Smooth muscle cell (in vitro differentiated cells): Measurements from ENCODE around the gene EMC7. TPM values are rescaled to one million over a fixed set of nuclear protein-coding genes. Genes with fewer than 3 reads are reported as not detected.
A peak's percentile ranks its signal among the peaks of the same experiment; 100 is the strongest.

Experiments used
- DNase-seq: peaks from one replicate; lab custom pipeline; 2025; ENCODE audit not compliant: unreplicated experiment; lab: John Stamatoyannopoulos, UW
- H2AFZ ChIP-seq: fragments of 200-600 bp; sonication (generic); 2 replicates; pipeline ENCODE4 v1.6.0; 2016; ENCODE audit warnings: antibody characterized with exemption, low read depth, mild to moderate bottlenecking
- H3F3A ChIP-seq: fragments of 200-600 bp; sonication (generic); 2 replicates; pipeline ENCODE4 v1.6.0; 2017; ENCODE audit warnings: antibody characterized with exemption, low read depth
- H3K27ac ChIP-seq: fragments of 200-600 bp; sonication (generic); 2 replicates; pipeline ENCODE4 v1.5.1; 2016; ENCODE audit warnings: low read depth, mild to moderate bottlenecking
- H3K27me3 ChIP-seq: fragments of 200-600 bp; sonication (generic); 2 replicates; pipeline ENCODE4 v1.6.1; 2016; ENCODE audit warnings: low read depth, mild to moderate bottlenecking
- H3K36me3 ChIP-seq: fragments of 200-600 bp; sonication (generic); 2 replicates; pipeline ENCODE4 v1.5.1; 2016; ENCODE audit warnings: low read depth
- H3K4me1 ChIP-seq: fragments of 200-600 bp; sonication (generic); 2 replicates; pipeline ENCODE4 v1.5.1; 2016; ENCODE audit warnings: low read depth
- H3K4me2 ChIP-seq: fragments of 200-600 bp; sonication (generic); 2 replicates; pipeline ENCODE4 v1.6.0; 2016; ENCODE audit warnings: mild to moderate bottlenecking
- H3K4me3 ChIP-seq: fragments of 200-600 bp; sonication (generic); 2 replicates; pipeline ENCODE4 v1.5.1; 2016; ENCODE audit warnings: mild to moderate bottlenecking
- H3K79me2 ChIP-seq: fragments of 200-600 bp; sonication (generic); 2 replicates; pipeline ENCODE4 v1.6.0; 2016; ENCODE audit warnings: low read depth, mild to moderate bottlenecking
- H3K9ac ChIP-seq: fragments of 200-600 bp; sonication (generic); 2 replicates; pipeline ENCODE4 v1.6.0; 2016; ENCODE audit warnings: low read depth
- H3K9me3 ChIP-seq: fragments of 200-600 bp; sonication (generic); replicated peaks from 2 replicates; pipeline ENCODE4 v1.5.1; 2016; ENCODE audit warnings: low read depth
- H4K20me1 ChIP-seq: fragments of 200-600 bp; sonication (generic); 2 replicates; pipeline ENCODE4 v1.6.0; 2016; ENCODE audit warnings: low read depth
- WGBS: methylation state at CpG from one replicate; pipeline ENCODE4 v1.1.7; 2016; ENCODE audit warnings: low lambda C conversion rate; 5-methylcytosine and 5-hydroxymethylcytosine counted together
- polyA plus RNA-seq: library from polyadenylated mRNA; unstranded; fragments of >200 nt; fragmentation: Nextera tagmentation; extraction: Ambion mirVana; gene quantifications from 2 replicates; pipeline ENCODE4 v1.2.1, GENCODE V29; 2016
- total RNA-seq: library from RNA; depleted of rRNA; stranded (reverse); fragments of >200 nt; gene quantifications from 2 replicates; pipeline ENCODE4 v1.2.3, GENCODE V29; 2014
- TF ChIP-seq, protein P1 (sequence below): fragments of 200-600 bp; sonication (generic); IDR thresholded peaks from 2 replicates; pipeline ENCODE4 v1.5.1; 2017; ENCODE audit warnings: borderline replicate concordance, mild to moderate bottlenecking, antibody characterized with exemption; ENCODE audit not compliant: insufficient read depth, poor library complexity, severe bottlenecking

The EMC7 gene
- total and polyA plus RNA-seq, 2 experiments from 2014 or later, result 84.2 to 218 TPM

DNA sequence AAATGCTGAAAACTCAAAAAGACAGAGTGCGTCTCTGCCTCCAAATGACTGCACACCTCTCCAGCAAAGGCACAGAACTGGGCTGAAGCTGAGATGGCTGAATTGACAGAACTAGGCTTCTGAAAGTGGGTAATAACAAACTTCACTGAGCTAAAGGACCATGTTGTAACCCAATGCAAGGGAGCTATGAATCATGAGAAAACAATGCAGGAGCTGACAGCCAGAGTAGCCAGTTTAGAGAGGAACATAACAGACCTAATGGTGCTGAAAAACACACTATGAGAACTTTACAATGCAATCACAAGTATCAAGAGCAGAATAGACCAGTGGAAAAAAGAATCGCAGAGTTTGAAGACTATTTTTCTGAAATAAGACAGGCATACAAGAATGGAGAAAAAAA, 52.5 kb downstream of the EMC7 start:
- Histone ChIP-seq H4K20me1 (no peaks in the 10 kb centered on the region), H3K27me3 (no peaks in the 10 kb centered on the region), H3F3A (peaks cover 10% of the 10 kb centered on the region), H3K27ac (peak overlapping the region; percentile 96), H3K9ac (peak overlapping the region; percentile 79), H3K36me3 (peaks cover 4% of the 10 kb centered on the region), H3K4me3 (no peak overlapping the region), H3K4me2 (peak overlapping the region; percentile 59), H2AFZ (no peak overlapping the region), H3K4me1 (no peaks in the 10 kb centered on the region), H3K9me3 (peaks cover 11% of the 10 kb centered on the region), H3K79me2 (no peaks in the 10 kb centered on the region)
- TF ChIP-seq, protein P1, sequence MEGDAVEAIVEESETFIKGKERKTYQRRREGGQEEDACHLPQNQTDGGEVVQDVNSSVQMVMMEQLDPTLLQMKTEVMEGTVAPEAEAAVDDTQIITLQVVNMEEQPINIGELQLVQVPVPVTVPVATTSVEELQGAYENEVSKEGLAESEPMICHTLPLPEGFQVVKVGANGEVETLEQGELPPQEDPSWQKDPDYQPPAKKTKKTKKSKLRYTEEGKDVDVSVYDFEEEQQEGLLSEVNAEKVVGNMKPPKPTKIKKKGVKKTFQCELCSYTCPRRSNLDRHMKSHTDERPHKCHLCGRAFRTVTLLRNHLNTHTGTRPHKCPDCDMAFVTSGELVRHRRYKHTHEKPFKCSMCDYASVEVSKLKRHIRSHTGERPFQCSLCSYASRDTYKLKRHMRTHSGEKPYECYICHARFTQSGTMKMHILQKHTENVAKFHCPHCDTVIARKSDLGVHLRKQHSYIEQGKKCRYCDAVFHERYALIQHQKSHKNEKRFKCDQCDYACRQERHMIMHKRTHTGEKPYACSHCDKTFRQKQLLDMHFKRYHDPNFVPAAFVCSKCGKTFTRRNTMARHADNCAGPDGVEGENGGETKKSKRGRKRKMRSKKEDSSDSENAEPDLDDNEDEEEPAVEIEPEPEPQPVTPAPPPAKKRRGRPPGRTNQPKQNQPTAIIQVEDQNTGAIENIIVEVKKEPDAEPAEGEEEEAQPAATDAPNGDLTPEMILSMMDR, result no peak
- 86% methylated on average over 2 of the region's 2 CpGs for WGBS
- DNase-seq, result no peak

GRCh38 chr15:34047893-34048775, 53.5 kb downstream of the EMC7 start:
- Histone ChIP-seq H3K4me3 (no peak overlapping the region), H3K27ac (peak overlapping the region; percentile 96), H2AFZ (no peak overlapping the region), H3K36me3 (peaks cover 4% of the 10 kb centered on the region), H4K20me1 (no peaks in the 10 kb centered on the region), H3K27me3 (no peaks in the 10 kb centered on the region), H3K9ac (peak overlapping the region; percentile 79), H3K79me2 (no peaks in the 10 kb centered on the region), H3K4me1 (no peaks in the 10 kb centered on the region), H3K4me2 (peak overlapping the region; percentile 59), H3F3A (peaks cover 10% of the 10 kb centered on the region), H3K9me3 (peaks cover 11% of the 10 kb centered on the region)
- 37% methylated on average over 10 of the region's 10 CpGs for WGBS
- TF ChIP-seq, protein P1, result no peak
- peak; percentile 22 for DNase-seq

DNA sequence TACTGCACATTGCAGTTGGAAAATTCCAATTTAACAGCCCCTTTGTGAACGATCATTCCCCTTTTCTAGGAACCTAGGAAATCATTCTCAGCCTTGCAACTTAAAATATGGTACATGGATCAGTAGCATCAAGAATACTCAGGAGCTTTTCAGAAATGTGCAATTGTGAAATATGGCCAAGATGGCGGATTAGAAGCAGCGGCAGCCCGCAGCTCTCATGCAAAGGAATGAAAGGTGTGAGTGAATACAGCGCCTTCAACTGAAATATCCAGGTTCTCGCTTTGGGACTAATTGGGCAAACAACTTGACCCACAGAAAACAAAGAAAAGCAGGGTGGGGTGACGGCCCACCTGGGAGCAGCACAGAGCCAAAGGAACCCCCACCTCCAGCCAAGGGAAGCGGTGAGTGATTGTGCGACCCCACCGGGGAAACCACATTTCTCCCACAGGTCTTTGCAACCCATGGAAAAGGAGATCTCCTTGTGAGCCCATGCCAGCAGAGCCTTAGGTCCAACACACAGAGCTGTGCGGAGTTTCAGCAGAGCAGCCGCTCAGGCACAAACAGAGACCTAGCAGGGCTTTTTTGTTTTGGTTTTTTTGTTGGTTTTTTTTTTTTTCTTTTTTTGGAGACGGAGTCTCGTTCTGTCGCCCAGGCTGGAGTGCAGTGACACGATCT, 55.1 kb downstream of the EMC7 start:
- H3K79me2 ChIP-seq, result no peaks in the 10 kb centered on the region
- H2AFZ ChIP-seq, result no peak overlapping the region
- TF ChIP-seq, protein P1, result no peak
- peaks cover 10% of the 10 kb centered on the region for H3F3A ChIP-seq
- peaks cover 11% of the 10 kb centered on the region for H3K9me3 ChIP-seq
- H3K27ac ChIP-seq, result peak overlapping the region; percentile 96
- H3K4me1 ChIP-seq, result no peaks in the 10 kb centered on the region
- no peaks in the 10 kb centered on the region for H4K20me1 ChIP-seq
- H3K4me3 ChIP-seq, result no peak overlapping the region
- H3K36me3 ChIP-seq, result no peaks in the 10 kb centered on the region
- no peak overlapping the region for H3K4me2 ChIP-seq
- WGBS, result 94% methylated on average over 16 of the region's 16 CpGs
- no peak for DNase-seq
- H3K27me3 ChIP-seq, result no peaks in the 10 kb centered on the region
- no peak overlapping the region for H3K9ac ChIP-seq
